Adrenal gland (tissue), 12 donors: ENCODE data around the gene AHDC1. TPM values are rescaled to one million over a fixed set of nuclear protein-coding genes. Genes with fewer than 3 reads are reported as not detected.

Experiments used
- DNase-seq, 7 donors: peaks; one replicate each; pipeline ENCODE4 v3.0.0-alpha.2; 2019 to 2020
- H3K27ac ChIP-seq, 5 donors: fragments of 200-600 bp; sonication (generic) in 4 of 5; 1 replicate in 3 of 5; 2 replicates in 2 of 5; pipeline versions ENCODE4 v1.5.1 to v1.8.0; 2016 to 2020; ENCODE audit warnings: mild to moderate bottlenecking in 1 of 5
- H3K27me3 ChIP-seq: fragments of 200-600 bp; 2 replicates; pipeline ENCODE4 v1.8.0; 2021
- H3K36me3 ChIP-seq, 2 donors: fragments of 200-600 bp; replicated peaks in 1 of 2; 1 replicate in 1 of 2; 2 replicates in 1 of 2; pipeline versions ENCODE4 v1.5.1 to v1.8.0; 2018 to 2022
- H3K4me1 ChIP-seq, 2 donors: fragments of 200-600 bp; replicated peaks in 1 of 2; 1 replicate in 1 of 2; 2 replicates in 1 of 2; pipeline versions ENCODE4 v1.5.1 to v1.8.0; 2018 to 2021
- H3K4me3 ChIP-seq, 4 donors: fragments of 200-600 bp; sonication (generic) in 3 of 4; one replicate each; pipeline ENCODE4 v1.5.1; 2016 to 2018
- H3K9me3 ChIP-seq, 3 donors: fragments of 200-600 bp; sonication (generic) in 1 of 3; replicated peaks in 1 of 3; 1 replicate in 2 of 3; 2 replicates in 1 of 3; pipeline versions ENCODE4 v1.5.1 to v1.8.0; 2016 to 2021
- POLR2A ChIP-seq, 2 donors: fragments of 450-650 bp; IDR thresholded peaks; one replicate each; pipeline ENCODE4 v1.6.1; 2017; ENCODE audit warnings: antibody characterized with exemption in 2 of 2, mild to moderate bottlenecking in 2 of 2, moderate library complexity in 1 of 2
- WGBS, 4 donors: extraction: QIAGEN DNeasy Blood & Tissue Kit in 2 of 4; methylation state at CpG; one replicate each; pipeline versions ENCODE4 v1.1.5 to v1.1.7; 2013 to 2017; 5-methylcytosine and 5-hydroxymethylcytosine counted together
- intact Hi-C, 2 donors: fragments of 100-400 bp; cut with DNase I; formaldehyde crosslinking; loops; one replicate each; pipeline versions ENCODE4 v1.14.1 to v1.15.0; 2022 to 2023
- polyA plus RNA-seq, 3 donors: library from polyadenylated mRNA; stranded (reverse); fragments of 200-250 nt in 2 of 3; fragments of 350-450 nt in 1 of 3; fragmentation: Illumina TruSeq in 1 of 3; extraction: RNeasy Lipid Tissue Mini Kit (QIAGEN cat#74804) in 1 of 3; gene quantifications; one replicate each; pipeline ENCODE4 v1.2.3, GENCODE V29; 2013 to 2014
- total RNA-seq, 9 donors: library from RNA; depleted of rRNA in 4 of 9; stranded (reverse); fragments of >200 nt in 4 of 9; fragments of 120-200 nt in 1 of 9; fragmentation: NEBNext Ultra II Directional in 1 of 9; extraction: Animal tissue kit (Norgen Biotek cat#: 25700) in 1 of 9; gene quantifications; one replicate each; pipeline versions ENCODE4 v1.1.0 to v1.2.4, GENCODE V29; 2013 to 2023
- TF ChIP-seq, protein P1 (sequence below), 6 experiments: fragments of 450-650 bp in 4 of 6; fragments of 200-600 bp in 2 of 6; sonication (generic) in 1 of 6; IDR thresholded peaks; 1 replicate in 5 of 6; 2 replicates in 1 of 6; pipeline versions ENCODE4 v1.5.1 to v1.8.0; 2016 to 2021; ENCODE audit warnings: antibody characterized with exemption in 6 of 6, mild to moderate bottlenecking in 2 of 6, moderate library complexity in 1 of 6
- donor health status: healthy with polysubstance abuse.
- donor health status: Bipolar disorder and iron deficiency.
- donor health status: DM: yes; HTN: yes; CAD: no.
- donor health status: DM: no; HTN: no; CAD: no.
- donor health status: DM: no; HTN: no; CAD: no.
- donor health status: DM: yes; HTN: yes; CAD: no.

Gene AHDC1
- total and polyA plus RNA-seq, 12 donors, result 10.4 to 111 (median 61.3) TPM

DNA sequence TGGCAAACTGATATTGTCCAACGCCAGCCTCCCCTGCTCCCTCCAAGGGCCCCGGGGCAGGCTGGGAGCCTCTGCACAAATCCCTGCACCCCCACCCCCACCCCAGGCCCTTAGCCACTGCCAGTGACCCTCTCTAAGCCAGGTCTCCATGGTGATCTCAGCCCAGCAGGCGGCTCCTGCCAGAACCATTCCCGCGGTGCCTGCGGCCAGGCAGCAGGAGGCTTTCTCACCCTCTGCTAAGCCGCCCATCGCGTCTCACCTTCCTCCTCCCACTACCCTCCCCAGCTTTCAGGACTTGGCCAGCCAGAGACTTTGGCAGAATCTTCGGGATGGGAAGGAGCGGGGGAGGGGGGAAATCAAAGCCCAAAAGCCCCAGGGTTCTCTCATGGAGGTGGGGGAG, 67.2 kb downstream of the AHDC1 start:
- Histone ChIP-seq H3K9me3 (no peaks in the 10 kb centered on the region), H3K27me3 (no peaks in the 10 kb centered on the region), H3K4me3 (no peak overlapping the region), H3K4me1 (peaks cover 30 to 49% of the 10 kb centered on the region in 2 donors), H3K36me3 (peaks cover 0 to 21% of the 10 kb centered on the region in 2 donors), H3K27ac (peak overlapping the region; percentile 18 to 98 (median 66))
- no peak for TF ChIP-seq POLR2A (IDR thresholded peaks at IDR 0.05)
- TF ChIP-seq, protein P1, sequence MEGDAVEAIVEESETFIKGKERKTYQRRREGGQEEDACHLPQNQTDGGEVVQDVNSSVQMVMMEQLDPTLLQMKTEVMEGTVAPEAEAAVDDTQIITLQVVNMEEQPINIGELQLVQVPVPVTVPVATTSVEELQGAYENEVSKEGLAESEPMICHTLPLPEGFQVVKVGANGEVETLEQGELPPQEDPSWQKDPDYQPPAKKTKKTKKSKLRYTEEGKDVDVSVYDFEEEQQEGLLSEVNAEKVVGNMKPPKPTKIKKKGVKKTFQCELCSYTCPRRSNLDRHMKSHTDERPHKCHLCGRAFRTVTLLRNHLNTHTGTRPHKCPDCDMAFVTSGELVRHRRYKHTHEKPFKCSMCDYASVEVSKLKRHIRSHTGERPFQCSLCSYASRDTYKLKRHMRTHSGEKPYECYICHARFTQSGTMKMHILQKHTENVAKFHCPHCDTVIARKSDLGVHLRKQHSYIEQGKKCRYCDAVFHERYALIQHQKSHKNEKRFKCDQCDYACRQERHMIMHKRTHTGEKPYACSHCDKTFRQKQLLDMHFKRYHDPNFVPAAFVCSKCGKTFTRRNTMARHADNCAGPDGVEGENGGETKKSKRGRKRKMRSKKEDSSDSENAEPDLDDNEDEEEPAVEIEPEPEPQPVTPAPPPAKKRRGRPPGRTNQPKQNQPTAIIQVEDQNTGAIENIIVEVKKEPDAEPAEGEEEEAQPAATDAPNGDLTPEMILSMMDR (IDR thresholded peaks at IDR 0.05), result no peak
- intact Hi-C loops, result no loop called here
- 10 to 33% (median 25%) methylated on average over 6 to 11 of the region's 11 CpGs for WGBS, 4 donors
- DNase-seq, result peak; percentile 74 to 90 (median 81)

DNA sequence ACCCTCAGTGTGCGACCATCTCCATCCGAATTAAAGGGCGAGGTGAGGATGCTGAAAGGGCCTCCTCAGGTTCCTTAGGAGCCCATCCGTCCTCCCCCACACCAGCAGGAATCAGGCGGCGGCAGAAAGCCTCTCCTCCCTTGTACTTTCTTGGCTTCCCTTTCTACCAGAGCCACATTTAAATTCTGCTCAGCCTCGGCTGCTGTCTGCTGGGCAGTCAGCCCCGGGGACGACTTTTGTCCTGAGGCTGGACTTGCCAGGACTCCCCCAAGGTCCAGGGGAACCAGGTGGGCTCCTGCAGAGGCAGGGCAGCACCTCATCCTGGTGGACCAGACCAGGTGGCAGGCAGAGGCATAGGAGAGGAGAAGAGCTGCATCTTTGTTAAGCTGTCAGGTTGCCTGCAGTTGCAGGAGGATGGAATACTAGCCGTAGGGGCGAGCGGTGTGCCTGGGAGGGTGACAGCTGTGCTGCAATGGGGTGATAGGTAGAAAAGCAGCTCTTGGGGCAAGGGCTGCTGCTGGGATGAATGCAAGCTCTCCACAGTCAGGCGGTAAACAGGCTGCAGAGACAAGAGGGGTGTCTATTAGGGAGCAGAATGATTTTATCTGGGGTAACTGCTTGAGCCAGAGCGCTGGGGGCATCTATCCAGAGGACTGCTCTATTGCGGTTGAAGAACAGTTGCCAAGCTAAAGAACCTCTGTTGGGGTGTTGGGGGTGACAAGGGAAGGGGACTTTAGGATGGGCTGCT, 67.8 kb downstream of the AHDC1 start:
- H3K4me3 ChIP-seq, result no peak overlapping the region
- peaks cover 30 to 44% of the 10 kb centered on the region in 2 donors for H3K4me1 ChIP-seq
- H3K27ac ChIP-seq, result peak overlapping the region in 4 of 5 donors; percentile 8 to 98 (median 72)
- intact Hi-C loops, result no loop called here
- H3K36me3 ChIP-seq, result peaks cover 0 to 21% of the 10 kb centered on the region in 2 donors
- TF ChIP-seq, protein P1 (IDR thresholded peaks at IDR 0.05), result no peak
- TF ChIP-seq POLR2A (IDR thresholded peaks at IDR 0.05), result no peak
- DNase-seq, result no peak
- WGBS, 4 donors, result 69 to 78% (median 74%) methylated on average over 12 to 15 of the region's 15 CpGs
- H3K27me3 ChIP-seq, result no peaks in the 10 kb centered on the region
- H3K9me3 ChIP-seq, result no peaks in the 10 kb centered on the region

DNA sequence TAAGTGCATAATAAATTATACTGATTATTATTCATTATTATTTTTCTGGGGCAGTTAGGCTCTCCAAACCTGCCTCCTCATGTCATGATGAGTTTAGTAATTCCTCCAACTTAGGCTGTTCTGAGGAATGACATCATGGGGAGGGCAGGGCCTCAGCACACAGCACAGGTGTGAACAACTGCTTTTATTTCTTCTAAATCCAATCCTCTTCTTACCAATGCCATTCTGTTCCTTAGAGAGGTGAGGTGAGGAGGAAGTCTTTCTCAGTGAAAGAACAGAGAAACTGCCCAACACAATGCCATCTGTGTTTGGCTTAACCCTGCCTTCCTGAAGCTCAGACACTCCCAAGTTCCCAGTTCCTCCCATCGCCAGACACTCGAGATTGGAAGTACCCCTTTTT, 68.6 kb downstream of the AHDC1 start:
- Histone ChIP-seq H3K4me3 (no peak overlapping the region), H3K27ac (peak overlapping the region in 2 of 5 donors; percentile 78 to 98), H3K4me1 (peaks cover 27 to 41% of the 10 kb centered on the region in 2 donors), H3K36me3 (peaks cover 0 to 21% of the 10 kb centered on the region in 2 donors), H3K9me3 (no peaks in the 10 kb centered on the region), H3K27me3 (no peaks in the 10 kb centered on the region)
- DNase-seq, result no peak
- 19 to 46% (median 40%) methylated on average over 2 of the region's 2 CpGs for WGBS, 4 donors
- no peak for TF ChIP-seq POLR2A (IDR thresholded peaks at IDR 0.05)
- TF ChIP-seq, protein P1 (IDR thresholded peaks at IDR 0.05), result no peak
- intact Hi-C loops, result no loop called here

DNA sequence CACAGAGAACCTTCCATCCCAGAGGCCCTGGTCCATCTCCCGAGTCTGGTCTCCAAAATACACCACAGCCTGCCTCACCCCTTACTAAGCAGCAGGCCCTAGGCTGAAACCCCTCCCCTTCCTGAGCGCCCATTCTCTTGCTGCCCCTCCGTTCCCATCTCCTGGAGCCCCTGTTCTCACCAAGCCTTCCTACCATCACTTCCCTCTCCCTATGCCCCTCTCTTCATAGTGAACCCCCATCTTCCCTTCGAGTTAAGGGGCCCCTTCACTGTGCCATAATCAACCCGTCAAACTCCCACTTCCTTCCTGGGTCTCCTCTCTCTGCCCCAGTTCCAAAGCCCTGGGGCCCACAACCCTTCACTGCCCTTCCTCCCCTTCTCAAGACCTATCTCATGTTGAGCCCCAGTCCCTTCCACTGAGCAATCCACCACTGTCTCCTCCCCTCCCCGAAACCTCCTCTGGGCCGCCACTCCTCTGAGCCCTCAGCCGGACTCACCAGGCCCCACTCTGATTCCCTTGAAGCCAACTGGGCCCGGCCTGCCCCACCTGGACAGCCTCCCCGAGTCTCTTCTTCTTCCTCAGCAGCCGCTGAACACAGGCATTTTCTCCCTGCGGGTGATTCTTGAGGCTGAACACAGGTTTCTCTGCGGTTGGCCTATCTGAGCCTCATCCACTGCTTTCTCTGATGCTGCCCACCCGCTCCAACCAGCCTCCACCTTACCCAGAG, 71.8 kb downstream of the AHDC1 start:
- WGBS, 4 donors, result 87 to 91% (median 90%) methylated on average over 14 of the region's 14 CpGs
- H3K4me1 ChIP-seq, result peaks cover 31 to 41% of the 10 kb centered on the region in 2 donors
- H3K27ac ChIP-seq, result peak overlapping the region in 1 of 5 donors; percentile 5
- peak in 1 of 7 donors; percentile 13 for DNase-seq
- no peaks in the 10 kb centered on the region for H3K9me3 ChIP-seq
- intact Hi-C loops, result no loop called here
- peaks cover 0 to 21% of the 10 kb centered on the region in 2 donors for H3K36me3 ChIP-seq
- no peak for TF ChIP-seq POLR2A (IDR thresholded peaks at IDR 0.05)
- TF ChIP-seq, protein P1 (IDR thresholded peaks at IDR 0.05), result no peak
- H3K4me3 ChIP-seq, result no peak overlapping the region
- H3K27me3 ChIP-seq, result no peaks in the 10 kb centered on the region
